Measurements from ENCODE around the gene PABPC3. TPM values are rescaled to one million over a fixed set of nuclear protein-coding genes. Genes with fewer than 3 reads are reported as not detected.

Gene PABPC3
- polyA plus RNA-seq (ENCODE audit: insufficient read length in 12 of 12): 1 to 10 TPM in 1 of 12 donors, under 1 TPM in 10, not detected in 1; 0.27 to 5.2 (median 0.50) TPM
- long read RNA-seq, donor 1: 0 reads
- long read RNA-seq, donor 2, partial matches to known transcripts: 0 of 1 reads
- long read RNA-seq, donor 2, other reads (novel, unspliced or antisense): 0 of 1 reads
- long read RNA-seq, donor 3: 0 reads
- long read RNA-seq, donor 4: 0 reads
- long read RNA-seq, donor 5: 0 reads
- long read RNA-seq, donor 6: 0 reads
- long read RNA-seq, donor 7: 0 reads
- long read RNA-seq, donor 8: 0 reads
- long read RNA-seq, donor 9, partial matches to known transcripts: 0 of 1 reads
- long read RNA-seq, donor 9, other reads (novel, unspliced or antisense): 0 of 1 reads
- long read RNA-seq, donor 10: 0 reads
- long read RNA-seq, donor 11, partial matches to known transcripts: 0 of 2 reads
- long read RNA-seq, donor 11, other reads (novel, unspliced or antisense): 0 of 2 reads

DNA sequence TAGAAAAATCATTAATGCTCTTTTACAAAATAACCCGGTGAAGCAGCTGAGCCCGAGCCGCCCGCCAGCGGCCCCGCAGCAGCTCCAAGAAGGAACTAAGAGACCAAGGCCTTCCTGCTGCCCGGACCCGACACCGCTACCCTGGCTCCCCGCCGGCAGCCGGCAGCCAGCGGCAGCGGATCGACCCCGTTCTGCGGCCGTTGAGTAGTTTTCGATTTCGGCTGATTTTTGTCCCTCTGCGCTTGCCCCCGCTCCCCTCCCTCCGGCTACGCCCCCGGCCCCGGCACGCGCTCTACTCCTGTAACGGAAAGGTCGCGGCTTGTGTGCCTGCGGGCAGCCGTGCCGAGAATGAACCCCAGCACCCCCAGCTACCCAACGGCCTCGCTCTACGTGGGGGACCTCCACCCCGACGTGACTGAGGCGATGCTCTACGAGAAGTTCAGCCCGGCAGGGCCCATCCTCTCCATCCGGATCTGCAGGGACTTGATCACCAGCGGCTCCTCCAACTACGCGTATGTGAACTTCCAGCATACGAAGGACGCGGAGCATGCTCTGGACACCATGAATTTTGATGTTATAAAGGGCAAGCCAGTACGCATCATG lies at the start of gene PABPC3:
TSS of gene PABPC3 (plus strand) at position 286 of the 603 bp plus-strand sequence. CDS start at position 349, 63 bp downstream.
- peak; percentile 7 for DNase-seq

DNA sequence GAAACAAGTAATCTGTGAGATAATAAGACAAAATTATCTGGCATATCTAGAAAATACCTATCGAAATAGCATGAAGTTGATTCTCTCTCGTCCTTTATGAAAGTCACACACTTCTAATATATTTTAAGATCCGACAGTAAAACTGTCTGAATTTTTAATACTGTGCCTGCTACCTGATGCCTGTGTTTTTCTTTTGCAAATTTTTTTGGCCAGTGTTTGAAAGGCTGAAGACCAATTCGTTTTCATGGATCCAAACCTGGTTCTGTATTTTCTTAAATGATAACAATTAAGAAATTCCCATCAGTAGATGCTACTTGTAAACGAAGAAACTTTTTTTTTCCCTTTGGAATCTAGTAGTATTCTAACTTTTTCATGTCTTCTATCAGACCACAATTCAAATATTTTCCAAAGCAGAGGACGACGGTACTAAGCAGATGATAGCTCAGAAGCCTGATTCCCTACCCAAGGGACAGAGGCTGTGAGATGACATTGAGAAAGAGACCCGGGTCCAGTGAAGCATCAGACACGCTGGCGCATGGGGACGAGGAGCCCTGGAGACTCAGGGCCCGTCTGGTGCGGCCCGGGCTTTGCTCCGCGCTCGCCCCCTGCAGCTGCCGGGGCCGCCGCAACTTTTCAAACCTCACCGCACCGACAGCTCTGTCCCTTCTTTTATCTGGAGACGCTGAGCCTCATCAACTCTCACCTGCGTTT lies 49.5 kb upstream of the PABPC3 start:
- no peak for DNase-seq

DNA sequence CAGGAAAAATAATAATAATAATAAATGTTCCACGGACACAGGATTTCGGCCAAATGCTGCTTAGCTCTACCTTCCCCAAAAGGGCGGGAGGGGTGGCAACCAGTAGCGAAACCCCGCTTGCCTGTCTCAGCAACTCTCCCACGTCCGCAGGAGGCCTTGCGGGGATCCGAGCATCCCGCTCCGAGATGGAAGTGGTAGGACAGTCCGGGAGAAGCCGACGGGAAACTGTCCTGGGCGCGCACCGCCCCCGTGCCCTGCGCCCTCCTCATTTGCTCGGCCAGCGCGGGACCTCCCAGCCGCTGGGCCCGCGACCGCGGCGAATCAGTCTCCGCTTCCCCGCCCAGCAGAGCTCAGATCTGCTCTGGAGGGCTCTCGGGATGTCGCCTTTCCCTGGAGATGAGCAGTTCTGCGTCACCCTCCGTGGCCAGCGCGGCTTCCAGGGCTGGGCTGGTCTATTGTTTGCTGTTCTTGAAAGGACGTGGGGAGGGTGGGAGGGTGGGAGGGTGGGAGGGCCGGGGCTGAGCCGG lies 48.9 kb upstream of the PABPC3 start:
- peak; percentile 12 for DNase-seq

DNA sequence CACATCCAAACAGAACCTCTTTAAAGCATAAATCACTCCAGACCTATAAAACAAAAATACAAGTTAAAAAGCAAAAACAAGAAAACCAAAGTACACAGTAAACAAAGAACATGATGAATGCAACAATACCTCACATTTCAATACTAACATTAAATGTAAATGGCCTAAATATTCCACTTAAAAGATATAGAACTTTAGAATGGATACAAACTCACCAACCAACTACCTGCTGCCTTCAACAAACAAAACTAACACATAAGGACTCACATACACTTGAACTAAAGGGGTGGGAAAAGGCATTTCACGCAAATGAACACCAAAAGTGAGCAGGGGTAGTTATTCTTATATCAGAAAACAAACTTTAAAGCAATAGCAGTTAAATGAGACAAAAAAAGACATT lies 44.9 kb upstream of the PABPC3 start:
- DNase-seq: no peak

DNA sequence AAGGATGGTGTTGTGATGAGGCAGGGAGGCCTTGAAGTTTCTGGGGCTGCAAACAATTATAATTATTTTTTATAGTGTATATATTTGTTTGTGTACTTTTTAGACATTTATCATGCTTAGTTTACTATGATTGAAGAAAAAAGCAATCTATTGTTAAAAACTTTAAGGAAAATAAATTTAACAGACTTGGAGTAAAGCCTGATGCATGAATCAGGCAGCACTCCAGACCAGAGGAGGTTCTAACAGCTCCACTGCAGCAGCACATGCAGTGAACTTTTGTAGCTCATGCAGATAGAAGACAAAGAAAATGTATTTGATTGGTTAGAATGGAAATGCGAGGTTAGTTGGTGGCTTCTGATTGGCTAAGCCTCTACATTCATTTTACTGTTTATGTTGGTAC lies 36.8 kb upstream of the PABPC3 start:
- DNase-seq: no peak

DNA sequence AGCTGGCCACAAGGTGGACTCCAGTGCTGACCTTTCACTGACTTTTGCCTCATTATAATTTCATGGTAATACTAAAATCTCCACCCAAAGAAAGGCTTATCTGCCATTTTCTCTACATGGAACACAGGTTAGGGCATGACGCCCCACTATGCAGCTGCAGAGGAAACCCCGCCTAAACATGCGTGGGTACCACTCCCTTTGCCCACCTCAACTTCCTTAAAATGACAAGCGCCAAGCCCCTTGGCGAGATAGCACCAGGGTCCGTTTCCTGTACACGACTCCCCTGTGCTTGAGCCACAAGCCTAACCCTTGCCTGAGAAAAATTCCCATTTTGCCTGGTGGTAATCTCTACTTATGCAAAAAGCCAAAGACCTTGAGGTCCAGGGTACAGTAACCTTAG lies 36.0 kb upstream of the PABPC3 start:
- no peak for DNase-seq

DNA sequence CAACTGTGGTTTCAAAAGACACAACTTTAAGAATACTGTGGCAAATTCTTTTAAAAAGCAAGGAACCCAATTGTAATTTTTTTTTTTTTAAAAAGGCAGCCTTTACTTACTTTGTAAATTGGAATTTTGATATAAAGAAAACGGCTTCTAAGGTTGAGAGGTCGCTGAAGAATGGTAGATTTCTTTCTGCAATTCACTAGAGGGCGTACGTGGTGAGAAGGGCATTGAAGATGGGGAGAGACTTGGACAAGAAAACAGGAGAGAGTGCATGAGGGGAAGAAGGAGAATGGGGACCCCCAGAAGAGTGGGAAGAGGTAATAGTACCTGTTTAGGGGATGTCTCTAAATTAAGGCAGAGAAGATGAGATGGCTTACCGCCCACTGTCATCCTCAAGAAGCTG lies 33.5 kb upstream of the PABPC3 start:
- no peak for DNase-seq

DNA sequence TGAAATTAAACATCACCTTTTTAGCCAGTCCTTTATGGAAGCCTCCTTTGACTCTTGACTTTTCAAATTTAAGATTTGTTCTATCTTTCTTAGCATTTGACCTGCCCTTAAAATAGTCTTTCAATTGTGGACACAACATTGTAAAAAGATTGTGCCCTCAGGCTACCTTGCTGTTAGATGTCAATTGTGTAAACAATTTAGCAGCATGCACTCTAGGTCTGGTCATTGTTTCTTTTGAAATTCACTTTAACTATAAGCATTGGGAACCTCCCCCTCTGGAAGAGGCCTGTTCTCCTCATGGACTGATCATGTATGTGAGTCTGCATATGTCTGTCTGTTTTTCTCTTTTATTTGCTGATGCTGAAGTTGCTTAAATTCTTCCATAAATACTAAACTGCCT lies 31.5 kb upstream of the PABPC3 start:
- DNase-seq: no peak

DNA sequence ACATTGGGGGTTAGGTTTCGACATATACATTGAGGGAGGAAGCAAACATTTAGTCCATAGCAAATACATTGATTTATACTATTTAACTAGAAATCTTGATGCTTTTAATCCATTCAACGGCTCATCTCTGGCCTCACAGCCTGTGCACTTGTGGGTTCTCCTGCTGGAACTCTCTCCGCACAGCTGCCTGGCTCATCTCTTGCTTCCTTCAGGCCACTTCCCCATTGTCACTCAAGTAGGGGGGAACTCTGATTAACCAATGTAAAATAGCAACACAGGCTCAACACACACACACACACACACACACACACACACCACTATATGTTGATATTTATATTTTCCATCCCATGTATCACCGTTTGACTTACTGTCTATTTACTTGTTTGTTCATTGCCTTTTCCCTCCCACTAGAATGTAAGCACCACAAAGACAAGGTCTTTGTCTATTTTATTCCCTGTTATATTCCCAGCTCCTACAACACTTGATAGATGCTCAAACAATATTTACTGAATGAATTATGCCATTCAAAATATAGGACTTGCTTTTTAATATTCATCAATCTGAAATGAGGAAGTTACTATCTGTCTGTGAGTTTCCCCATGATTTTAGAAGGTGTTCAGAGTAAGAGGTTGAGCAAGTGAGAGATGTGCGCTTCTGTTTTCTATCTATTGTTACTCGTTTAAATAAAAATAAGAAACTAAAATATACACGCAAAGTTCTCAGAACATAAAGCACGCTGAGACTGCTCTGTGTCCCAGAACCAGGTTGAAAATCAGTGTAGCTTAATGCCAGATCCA lies 29.8 kb upstream of the PABPC3 start:
- no peak for DNase-seq

DNA sequence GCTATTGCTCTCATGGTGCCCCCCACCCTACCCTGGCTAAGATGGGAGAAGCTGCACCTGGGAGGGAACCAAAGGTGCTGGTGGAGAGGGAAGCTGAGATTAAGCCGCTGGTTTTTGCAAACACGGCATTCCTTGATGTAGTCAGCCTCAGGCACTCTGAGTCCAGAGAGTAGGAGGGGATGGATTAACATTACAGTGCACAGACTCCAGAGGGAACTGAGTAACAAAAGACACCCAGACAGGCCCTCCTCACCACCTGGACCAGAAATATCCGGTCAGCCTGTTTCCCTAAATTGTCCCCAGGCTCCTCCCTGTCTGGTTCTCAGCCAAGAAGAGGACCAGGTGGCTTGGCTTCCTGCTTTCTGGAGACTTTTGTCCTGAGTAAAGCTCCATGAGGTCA lies 28.9 kb upstream of the PABPC3 start:
- no peak for DNase-seq

DNA sequence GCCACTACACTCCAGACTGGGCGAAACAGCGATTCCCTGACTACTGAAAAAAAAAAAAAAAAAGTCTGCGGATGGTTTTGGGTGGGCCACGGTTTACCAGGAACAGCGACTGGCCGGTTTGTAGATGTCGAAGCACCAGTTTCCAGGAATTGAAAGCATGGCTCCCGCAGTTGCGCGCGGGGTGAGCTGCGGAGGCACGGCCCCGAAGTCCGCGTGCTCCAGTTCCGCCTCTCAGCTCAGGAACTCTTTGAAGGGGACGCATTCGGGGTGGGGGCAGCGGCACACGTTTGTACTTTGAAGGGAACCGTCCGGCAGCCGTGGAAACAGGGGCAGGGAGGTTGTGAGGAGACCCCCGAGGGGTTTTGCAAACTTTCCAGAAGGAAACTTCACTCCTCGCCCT lies 27.1 kb upstream of the PABPC3 start:
- no peak for DNase-seq

DNA sequence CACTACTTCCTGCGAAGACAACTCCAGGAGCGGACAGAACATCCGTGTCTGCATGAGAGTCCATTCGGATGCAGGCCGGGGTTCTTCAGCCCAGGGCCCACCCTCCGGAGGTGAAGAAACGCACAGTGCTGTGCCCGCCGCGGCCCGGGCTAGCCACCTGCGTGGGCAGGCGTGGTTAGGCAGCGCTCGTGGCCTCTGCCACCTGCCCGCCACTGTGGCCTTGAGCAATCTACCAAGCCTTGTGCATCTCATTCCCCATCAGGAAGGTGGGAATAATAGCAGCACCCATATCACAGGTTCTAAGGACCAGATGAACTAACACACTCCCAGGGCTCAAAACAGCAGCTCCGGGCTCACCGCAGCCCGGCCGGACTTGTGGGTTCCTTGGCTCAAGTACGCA lies 26.7 kb upstream of the PABPC3 start:
- DNase-seq: no peak

DNA sequence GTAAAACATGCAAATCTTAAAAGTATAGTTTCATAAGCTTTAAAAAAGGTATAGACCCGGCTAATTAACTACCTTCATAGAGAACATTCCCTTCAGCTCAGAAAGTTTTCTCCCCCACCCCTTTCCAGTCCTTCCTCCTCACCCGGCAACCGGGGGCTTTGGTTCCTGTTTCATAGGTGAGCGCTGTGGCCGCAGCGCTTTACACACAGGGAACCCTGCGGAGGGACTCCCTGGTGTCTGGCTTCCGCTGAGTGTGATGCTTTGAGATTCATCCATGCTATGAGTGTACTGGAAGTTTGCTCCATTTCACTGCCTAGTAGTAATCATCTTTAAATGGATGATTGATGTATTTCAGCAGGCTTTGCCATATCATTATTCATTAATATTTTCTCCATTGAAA lies 26.0 kb upstream of the PABPC3 start:
- no peak for DNase-seq

DNA sequence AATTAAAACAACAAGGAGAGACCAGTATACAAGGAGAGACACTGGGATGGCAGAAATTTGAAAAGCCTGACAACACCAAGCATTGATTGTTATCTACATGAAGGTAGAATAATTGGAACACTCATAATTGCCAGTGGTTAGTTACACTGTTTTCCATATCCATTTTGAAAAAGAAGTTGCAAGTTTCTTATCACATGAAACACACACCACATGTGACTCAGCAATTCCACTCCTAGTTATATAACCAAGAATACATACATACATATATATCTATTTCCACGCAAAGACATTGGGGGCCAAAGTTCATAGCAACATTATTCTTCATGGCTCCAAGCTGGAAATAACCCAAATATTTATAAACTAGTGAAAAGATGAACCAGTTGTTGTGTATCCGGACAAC lies 15.2 kb upstream of the PABPC3 start:
- no peak for DNase-seq

DNA sequence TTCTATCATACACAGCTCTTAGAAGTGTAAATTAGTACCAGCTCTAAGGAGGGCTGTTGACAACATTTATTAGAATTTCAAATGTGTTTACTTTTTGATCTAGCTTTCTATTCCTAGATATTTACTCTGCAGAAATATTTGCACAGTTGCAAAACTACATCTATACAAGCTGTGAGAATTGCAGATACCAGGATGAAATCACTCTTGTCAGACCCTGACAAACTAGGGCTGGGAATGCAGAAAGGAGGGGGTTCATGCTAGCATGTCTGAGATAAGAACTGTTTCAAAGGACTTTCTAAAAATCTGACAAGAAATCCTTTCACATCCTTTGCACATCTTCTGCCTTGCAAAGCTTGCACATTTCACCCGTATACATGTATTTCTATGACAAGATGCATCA lies 11.8 kb upstream of the PABPC3 start:
- no peak for DNase-seq

DNA sequence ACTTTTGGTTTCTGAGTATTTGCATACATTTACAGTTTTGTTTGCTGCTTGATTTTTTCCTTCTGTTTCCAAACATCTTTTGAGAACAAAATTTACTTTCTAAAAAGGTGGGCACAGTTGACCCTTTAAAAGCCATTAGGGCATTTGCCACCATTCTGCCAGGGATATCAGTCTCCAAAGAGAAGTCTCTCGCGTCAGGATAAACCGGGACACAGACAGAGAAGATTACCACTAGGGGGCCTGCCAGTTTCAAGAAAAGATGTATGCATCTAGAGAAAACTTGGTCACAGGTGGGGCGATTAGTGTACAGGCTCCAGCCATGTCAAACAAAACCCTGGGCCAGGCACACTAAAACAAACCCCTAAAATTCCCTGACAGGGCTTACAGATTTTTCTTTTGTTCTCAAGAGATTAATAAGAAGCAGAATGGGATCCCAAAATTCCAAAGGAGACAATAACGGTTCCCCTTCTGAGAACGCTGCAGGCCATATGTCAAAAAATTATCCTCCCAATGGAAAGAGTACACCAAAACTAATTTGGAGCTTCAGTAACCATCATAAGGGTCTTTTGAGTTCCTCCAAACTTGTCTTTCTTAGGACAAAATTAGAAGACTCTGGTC lies 10.7 kb upstream of the PABPC3 start:
- DNase-seq: peak; percentile 10

DNA sequence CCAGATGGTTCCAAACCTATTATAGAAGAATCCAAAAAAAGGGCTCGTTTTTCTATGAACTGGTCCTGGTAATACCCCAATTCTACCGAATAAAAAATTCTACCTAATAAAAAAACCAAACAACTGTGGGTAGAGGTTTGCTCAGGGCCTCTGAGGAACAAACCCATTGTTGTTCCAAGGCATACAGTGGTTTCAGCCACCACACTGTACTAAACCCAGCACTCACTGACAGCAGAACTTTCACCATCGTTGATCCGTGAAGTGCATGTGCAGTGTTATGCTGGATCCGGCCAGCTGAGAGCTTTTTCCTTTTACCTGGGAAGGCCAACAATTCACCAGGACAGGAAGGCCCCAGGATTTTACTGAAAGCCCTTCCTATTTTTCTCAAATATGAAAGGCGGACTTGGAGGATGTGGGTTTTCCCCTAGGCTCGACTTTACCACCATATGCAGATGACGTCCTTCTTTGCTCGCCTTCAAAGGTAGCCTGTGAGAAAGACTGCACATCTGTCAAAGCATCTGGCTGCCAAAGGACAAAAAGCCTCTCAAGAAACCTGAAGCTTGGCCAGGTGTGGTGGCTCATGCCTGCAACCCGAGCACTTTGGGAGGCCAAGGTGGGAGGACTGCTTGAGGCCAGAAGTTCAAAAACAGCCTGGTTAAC lies 7.2 kb upstream of the PABPC3 start:
- DNase-seq: no peak

DNA sequence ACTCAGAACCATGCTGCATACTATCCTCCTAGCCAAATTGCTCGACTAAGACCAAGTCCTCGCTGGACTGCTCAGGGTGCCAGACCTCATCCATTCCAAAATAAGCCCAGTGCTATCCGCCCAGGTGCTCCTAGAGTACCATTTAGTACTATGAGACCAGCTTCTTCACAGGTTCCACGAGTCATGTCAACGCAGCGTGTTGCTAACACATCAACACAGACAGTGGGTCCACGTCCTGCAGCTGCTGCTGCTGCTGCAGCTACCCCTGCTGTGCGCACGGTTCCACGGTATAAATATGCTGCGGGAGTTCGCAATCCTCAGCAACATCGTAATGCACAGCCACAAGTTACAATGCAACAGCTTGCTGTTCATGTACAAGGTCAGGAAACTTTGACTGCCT lies 1.5 kb downstream of the PABPC3 start:
- DNase-seq: no peak

DNA sequence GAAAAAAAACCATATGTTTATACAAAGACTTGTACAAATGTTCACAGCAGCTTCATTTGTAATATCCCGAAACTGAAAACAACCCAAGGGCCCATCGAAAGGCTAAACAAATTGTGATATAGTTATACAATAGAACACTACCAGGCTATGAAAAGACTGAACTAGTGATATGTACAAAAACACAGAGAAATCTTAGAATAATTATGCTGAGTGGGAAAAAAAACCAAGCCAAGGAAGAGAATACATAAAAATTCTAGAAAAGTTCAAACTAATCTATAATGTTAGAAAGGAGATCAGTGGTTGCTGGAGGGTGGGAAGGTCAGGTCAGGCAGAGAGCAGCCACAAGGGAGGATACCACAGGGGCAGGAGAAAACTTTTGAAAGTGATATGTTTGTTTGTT lies 7.8 kb downstream of the PABPC3 start:
- no peak for DNase-seq

DNA sequence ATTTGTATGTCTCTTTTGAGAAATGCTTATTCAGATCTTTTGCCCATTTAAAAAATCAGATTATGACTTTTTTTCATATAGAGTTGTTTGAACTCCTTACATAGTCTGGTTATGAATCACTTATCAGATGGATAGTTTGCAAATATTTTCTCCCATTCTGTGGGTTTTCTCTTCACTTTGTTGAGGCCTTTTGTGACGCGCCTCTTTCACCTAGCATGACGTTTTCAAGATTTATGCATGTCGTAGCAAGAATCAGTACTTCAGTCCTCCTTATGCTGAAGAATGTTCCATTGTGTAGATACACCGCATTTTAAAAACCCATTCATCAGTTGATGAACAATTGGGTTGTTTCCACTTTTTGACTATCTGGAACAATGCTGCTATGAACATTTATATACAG lies 13.4 kb downstream of the PABPC3 start:
- no peak for DNase-seq
